ENCODE data around the gene UNCX.

The UNCX gene

DNA sequence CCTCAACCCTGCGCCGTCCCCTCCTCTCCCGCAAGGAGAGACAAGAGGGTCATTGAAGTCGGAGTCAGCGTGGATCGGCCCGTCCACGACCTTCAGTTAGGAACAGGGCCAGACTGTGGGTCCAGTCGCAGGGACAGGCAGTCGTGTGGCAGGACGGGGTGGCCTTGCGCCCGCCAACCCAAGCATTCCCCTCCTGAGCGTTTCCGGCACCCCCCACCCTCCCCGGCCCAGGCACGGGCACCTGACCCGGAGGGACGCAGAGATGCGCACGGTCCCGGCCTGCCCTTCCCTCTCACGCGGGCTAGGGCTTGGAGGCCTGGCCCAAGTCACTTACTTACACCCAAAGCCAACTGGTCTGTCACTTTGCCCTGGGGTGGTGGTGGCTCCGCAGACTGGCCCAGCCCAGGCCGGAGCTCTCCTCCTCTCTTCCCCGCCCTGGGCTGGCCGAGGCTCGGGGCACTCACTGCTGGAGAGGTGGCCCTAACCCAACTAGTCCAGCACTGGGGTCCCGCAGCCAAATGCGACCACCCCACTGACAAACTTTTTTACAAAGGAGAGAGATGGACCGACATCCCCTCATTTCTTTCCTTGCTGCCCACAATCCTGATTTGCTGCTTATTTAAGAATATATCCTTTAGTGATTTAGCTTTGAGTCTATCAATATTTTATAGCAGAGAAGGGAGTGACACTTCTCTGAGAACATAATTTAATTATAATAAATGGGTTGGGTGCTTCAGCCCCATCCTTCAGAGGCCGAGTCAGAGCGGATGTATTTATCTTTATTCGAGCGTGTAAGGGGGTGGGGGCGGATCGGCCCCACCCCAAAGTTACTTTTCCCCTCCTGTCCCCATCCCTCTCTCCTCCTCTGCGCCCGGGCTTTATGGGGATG, 1.2 kb upstream of the UNCX start:
- Mint-ChIP-seq H3K4me3 (no peak overlapping the region), H3K4me1 (ENCODE audit: low read depth) (peaks cover 13% of the 10 kb centered on the region), H3K9me3 (no peaks in the 10 kb centered on the region), H3K36me3 (ENCODE audit: low read depth) (no peaks in the 10 kb centered on the region), H3K27me3 (peaks cover 69% of the 10 kb centered on the region), H3K27ac (no peak overlapping the region)
- intact Hi-C loops (cut with micrococcal nuclease): no loop called here

DNA sequence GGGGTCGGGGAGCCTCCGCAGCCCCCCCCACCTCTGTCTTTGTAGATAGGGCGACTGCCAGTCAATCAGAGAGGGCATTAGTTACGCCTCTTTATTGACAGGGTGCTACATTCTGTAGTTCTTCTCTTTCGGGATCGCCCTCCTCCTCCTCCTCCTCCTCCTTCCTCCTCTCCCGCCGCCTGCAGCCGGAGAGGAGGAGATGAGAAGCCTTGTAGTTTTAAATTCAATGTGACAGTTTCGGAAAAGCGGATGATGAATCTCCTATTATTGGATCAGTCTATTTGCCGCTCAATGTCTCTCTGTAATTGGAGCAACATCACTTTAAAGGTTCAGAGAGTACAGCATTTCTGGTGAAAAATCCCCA, 587 bp upstream of the UNCX start:
- peaks cover 13% of the 10 kb centered on the region for H3K4me1 Mint-ChIP-seq (ENCODE audit: low read depth)
- H3K36me3 Mint-ChIP-seq (ENCODE audit: low read depth): no peaks in the 10 kb centered on the region
- intact Hi-C loops (cut with micrococcal nuclease): no loop called here
- H3K27ac Mint-ChIP-seq: no peak overlapping the region
- no peak overlapping the region for H3K4me3 Mint-ChIP-seq
- H3K9me3 Mint-ChIP-seq: no peaks in the 10 kb centered on the region
- H3K27me3 Mint-ChIP-seq: peaks cover 65% of the 10 kb centered on the region

DNA sequence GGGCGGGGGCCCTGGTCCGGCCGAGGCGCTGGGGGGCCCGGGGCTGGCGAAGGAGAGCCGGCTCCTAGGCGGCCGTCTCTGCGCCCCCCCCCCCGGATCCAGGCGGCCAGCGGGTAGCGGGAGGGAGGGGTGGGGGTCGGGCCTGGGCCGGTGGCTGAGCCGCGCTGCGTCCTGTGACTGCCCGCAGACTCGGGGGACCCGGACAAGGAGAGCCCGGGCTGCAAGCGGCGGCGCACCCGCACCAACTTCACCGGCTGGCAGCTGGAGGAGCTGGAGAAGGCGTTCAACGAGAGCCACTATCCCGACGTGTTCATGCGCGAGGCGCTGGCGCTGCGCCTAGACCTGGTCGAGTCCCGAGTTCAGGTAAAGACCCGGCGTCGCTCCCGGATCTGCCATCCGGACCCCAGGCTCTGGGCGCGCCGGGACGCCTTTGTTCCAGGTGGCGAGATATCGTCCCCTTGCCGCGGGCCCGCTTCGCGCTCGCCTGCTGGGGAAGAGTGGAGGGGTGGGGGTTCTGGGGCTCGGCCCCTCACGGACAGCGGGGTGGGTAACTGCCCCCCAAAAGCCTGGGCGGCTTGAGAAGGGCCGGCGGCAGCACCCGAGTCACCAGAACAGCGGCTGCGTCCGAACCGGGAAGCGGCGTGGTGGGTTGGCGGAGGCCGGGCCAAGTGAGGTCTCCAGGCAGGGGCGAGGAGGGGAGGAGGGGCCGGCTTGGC, 819 bp downstream of the UNCX start:
- H3K4me1 Mint-ChIP-seq (ENCODE audit: low read depth): peaks cover 5% of the 10 kb centered on the region
- H3K27ac Mint-ChIP-seq: no peak overlapping the region
- H3K36me3 Mint-ChIP-seq (ENCODE audit: low read depth): no peaks in the 10 kb centered on the region
- H3K4me3 Mint-ChIP-seq: no peak overlapping the region
- intact Hi-C loops (cut with micrococcal nuclease): no loop called here
- H3K9me3 Mint-ChIP-seq: no peaks in the 10 kb centered on the region
- H3K27me3 Mint-ChIP-seq: peaks cover 61% of the 10 kb centered on the region

DNA sequence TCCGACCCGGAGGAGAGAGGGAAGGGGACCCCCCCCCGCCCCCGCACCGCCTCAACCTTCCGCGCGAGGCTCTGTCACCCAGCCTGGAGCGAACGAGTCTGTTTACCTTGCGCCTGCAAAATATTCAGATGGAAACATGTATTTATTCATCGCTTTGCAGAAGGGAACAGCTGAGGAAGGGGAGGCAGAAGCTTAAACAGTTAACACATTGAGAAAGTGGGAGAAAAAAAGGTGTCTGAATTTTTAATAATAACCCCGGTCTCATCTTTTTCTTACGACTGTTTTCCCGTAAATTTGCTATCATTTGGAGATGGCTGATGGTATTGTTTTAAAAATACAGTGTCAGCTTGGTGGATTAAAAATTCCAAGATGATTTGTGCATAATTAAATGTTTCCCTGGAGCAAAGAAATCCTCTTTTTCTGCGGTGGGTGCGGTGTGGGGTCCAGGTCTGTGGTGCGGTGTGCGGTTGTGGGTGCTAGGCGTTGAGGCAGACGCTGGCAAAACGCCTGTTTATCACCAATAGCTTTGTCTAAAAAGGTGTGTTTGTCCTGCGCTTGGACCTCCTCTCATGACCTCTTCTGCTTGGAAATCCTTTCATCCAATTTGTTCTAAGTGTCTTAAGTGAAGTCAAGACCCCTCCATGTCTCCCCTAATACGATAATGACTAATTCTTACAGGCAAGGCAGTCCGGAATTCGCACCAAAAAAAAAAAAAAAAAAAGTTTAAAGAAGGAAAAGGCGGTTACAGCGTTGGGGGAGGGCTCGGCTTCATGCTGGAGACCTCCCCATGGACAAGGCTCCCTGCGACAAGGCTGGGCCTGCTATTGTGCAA, 1.6 kb downstream of the UNCX start:
- H3K27ac Mint-ChIP-seq: no peak overlapping the region
- no peak overlapping the region for H3K4me3 Mint-ChIP-seq
- H3K9me3 Mint-ChIP-seq: no peaks in the 10 kb centered on the region
- H3K27me3 Mint-ChIP-seq: peaks cover 66% of the 10 kb centered on the region
- peaks cover 5% of the 10 kb centered on the region for H3K4me1 Mint-ChIP-seq (ENCODE audit: low read depth)
- intact Hi-C loops (cut with micrococcal nuclease): no loop called here
- H3K36me3 Mint-ChIP-seq (ENCODE audit: low read depth): no peaks in the 10 kb centered on the region

DNA sequence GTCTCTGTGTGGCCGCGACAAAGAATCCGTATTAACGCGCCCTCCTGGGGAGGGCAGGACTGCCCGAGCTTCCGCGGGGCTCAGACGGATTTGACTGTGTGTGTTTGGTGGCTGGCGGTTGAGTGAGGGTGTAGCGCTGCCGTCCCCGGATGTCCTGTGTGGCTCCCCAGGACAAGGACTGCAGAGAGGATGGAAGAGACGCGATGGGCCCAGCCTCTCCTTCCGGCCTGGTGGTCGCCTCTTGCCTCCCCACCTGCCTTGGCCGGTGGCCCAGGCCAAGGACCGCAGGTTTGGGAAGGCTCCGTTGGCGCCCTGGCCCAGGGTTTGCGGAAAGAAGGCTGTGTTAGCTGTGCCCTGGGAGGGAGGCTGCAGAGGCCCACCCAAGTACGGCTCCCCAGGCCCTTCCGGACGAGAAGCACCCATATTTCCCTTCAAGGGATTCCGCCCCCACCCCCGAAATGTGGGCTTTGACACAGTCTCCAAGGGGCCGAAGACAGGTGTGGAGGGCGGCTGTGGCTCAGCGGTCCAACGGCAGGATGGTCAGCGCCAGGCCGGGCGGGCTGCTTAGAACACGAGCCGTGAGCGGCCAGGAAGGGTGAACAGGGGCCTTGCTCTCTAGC, 2.3 kb downstream of the UNCX start:
- H3K4me3 Mint-ChIP-seq: no peak overlapping the region
- intact Hi-C loops (cut with micrococcal nuclease): no loop called here
- peaks cover 73% of the 10 kb centered on the region for H3K27me3 Mint-ChIP-seq

DNA sequence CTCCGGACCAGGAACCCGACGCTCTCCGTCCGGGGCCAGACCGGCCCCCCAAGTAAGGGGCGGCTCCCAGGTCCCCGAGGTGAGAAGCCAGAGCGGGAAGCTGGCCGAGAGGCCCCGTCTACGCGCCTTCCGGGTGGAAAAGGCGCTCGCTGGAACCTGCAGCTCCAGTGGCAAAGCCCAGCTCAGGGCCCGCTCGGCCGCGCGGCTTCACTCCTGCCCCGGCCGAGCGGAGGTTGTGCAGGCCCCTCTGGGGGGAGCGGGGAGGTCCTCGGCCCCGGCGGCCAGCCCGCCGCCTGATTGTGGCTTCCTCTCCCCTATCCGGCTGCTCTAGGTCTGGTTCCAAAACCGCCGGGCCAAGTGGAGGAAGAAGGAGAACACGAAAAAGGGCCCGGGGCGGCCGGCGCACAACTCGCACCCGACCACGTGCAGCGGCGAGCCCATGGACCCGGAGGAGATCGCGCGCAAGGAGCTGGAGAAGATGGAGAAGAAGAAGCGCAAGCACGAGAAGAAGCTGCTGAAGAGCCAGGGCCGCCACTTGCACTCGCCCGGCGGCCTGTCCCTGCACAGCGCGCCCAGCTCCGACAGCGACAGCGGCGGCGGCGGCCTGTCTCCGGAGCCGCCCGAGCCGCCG, 2.9 kb downstream of the UNCX start:
- H3K36me3 Mint-ChIP-seq (ENCODE audit: low read depth): no peaks in the 10 kb centered on the region
- peaks cover 5% of the 10 kb centered on the region for H3K4me1 Mint-ChIP-seq (ENCODE audit: low read depth)
- intact Hi-C loops (cut with micrococcal nuclease): no loop called here
- peaks cover 75% of the 10 kb centered on the region for H3K27me3 Mint-ChIP-seq
- H3K4me3 Mint-ChIP-seq: no peak overlapping the region
- no peak overlapping the region for H3K27ac Mint-ChIP-seq
- H3K9me3 Mint-ChIP-seq: no peaks in the 10 kb centered on the region

More for the DNA sequence above, 2.3 kb downstream of the UNCX start:
- Mint-ChIP-seq H3K4me1 (ENCODE audit: low read depth) (peaks cover 5% of the 10 kb centered on the region), H3K36me3 (ENCODE audit: low read depth) (no peaks in the 10 kb centered on the region), H3K9me3 (no peaks in the 10 kb centered on the region), H3K27ac (no peak overlapping the region)

DNA sequence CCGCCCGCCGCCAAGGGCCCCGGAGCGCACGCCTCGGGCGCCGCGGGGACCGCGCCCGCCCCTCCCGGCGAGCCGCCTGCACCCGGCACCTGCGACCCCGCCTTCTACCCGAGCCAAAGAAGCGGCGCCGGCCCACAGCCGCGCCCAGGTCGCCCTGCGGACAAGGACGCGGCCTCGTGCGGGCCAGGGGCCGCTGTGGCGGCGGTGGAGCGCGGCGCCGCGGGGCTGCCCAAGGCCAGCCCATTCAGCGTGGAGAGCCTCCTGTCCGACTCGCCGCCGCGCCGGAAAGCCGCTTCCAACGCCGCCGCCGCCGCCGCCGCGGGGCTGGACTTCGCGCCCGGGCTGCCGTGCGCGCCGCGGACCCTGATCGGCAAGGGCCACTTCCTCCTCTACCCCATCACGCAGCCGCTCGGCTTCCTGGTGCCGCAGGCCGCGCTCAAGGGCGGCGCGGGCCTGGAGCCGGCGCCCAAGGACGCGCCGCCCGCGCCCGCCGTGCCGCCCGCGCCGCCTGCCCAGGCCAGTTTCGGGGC, 3.5 kb downstream of the UNCX start:
- Mint-ChIP-seq H3K27ac (no peak overlapping the region), H3K4me3 (no peak overlapping the region), H3K27me3 (peaks cover 74% of the 10 kb centered on the region), H3K9me3 (no peaks in the 10 kb centered on the region), H3K36me3 (ENCODE audit: low read depth) (no peaks in the 10 kb centered on the region), H3K4me1 (ENCODE audit: low read depth) (peaks cover 5% of the 10 kb centered on the region)
- intact Hi-C loops (cut with micrococcal nuclease): no loop called here

DNA sequence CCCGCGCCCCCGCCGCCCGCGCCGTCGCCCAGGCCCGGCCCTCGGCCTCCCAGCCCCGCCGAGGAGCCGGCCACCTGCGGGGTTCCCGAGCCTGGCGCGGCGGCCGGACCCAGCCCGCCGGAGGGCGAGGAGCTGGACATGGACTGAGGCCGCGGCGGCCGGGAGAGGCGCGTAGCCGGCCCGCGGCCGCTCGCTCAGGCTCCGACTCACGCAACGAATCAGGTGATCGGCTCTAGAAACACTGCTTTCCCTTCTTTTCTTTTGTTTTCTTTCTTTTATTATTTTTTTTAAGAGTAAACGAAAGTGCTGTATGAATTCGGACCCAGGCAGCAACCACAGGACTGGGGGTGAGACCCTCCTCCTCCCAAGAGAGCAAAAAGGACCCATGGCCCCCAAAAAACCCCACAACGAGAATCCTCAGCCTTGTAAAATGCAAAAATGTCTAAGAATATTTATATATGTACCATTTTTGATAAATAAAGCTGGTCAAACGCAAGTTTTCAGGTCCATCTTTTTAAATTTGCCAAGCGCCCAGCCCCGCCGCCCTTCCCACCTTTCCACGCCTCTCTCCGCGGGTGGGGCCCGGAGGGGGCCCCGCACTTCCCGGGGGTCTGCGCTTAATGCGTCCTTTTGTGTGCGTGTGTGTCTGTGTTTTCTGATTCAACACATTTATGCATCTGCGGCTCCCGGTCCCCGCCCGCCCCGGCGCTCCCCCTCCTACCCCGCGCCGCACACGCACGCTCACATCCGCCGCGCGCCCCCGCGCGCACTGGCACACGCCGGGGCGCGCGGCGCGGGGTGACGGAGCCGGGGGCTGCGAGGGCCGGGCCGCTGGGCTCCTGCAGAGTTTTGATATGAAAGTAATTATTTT, 4.4 kb downstream of the UNCX start:
- Mint-ChIP-seq H3K27ac (no peak overlapping the region), H3K27me3 (peaks cover 71% of the 10 kb centered on the region), H3K9me3 (no peaks in the 10 kb centered on the region), H3K4me1 (ENCODE audit: low read depth) (peaks cover 5% of the 10 kb centered on the region), H3K4me3 (no peak overlapping the region), H3K36me3 (ENCODE audit: low read depth) (no peaks in the 10 kb centered on the region)
- intact Hi-C loops (cut with micrococcal nuclease): no loop called here

DNA sequence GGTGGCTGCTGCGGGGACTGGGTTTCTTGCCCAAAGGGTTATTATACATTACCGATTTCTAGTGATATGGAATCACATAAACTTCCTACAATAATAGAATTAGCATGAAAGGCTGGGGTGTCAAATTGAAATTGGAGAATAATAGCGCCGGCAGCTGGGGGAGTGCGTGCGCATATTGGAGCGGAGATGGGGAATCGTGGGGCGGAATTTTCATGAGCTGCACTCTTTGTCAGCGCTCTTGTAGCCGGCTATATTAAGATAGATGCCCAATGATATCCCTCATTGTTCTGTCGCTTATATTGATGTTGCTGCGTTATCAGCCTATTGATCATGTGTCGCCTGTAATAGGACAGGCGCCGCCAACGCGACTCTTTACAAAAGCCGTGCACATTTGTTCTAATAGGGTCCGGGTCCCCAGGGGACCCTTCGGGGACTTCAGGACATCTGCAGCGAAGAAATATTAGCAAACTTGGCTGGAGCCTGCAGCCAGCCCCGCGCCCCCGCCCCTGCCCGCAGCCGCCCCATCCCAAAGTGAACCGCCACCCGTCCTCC, 5.1 kb downstream of the UNCX start:
- H3K4me1 Mint-ChIP-seq (ENCODE audit: low read depth): peaks cover 5% of the 10 kb centered on the region
- no peak overlapping the region for H3K4me3 Mint-ChIP-seq
- H3K36me3 Mint-ChIP-seq (ENCODE audit: low read depth): no peaks in the 10 kb centered on the region
- peaks cover 74% of the 10 kb centered on the region for H3K27me3 Mint-ChIP-seq
- intact Hi-C loops (cut with micrococcal nuclease): no loop called here
- H3K27ac Mint-ChIP-seq: no peak overlapping the region
- H3K9me3 Mint-ChIP-seq: no peaks in the 10 kb centered on the region

DNA sequence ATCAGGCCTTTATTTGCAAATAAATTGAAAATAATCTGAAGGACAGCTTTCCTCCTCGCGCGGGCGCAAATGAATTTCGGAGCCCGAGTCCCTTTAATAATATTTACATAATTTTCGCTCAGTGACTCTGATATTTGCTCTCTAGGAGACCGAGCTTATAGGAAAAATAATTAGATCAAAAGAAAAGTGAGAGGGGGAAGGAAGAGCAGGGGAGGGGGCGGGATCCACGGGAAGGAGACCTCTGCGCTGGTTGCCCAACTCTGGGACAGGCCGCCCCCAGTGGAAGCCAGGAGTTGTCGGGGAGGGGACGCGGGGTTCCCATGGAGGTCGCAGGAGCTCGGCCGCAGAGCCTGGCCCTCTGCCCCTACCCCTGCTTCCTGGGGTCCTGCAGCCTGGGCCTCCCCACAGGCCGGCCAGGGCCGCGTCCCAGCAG, 5.8 kb downstream of the UNCX start:
- H3K4me1 Mint-ChIP-seq (ENCODE audit: low read depth): peaks cover 5% of the 10 kb centered on the region
- H3K36me3 Mint-ChIP-seq (ENCODE audit: low read depth): no peaks in the 10 kb centered on the region
- H3K9me3 Mint-ChIP-seq: no peaks in the 10 kb centered on the region
- H3K27ac Mint-ChIP-seq: no peak overlapping the region
- H3K4me3 Mint-ChIP-seq: no peak overlapping the region
- intact Hi-C loops (cut with micrococcal nuclease): no loop called here
- H3K27me3 Mint-ChIP-seq: peaks cover 78% of the 10 kb centered on the region

DNA sequence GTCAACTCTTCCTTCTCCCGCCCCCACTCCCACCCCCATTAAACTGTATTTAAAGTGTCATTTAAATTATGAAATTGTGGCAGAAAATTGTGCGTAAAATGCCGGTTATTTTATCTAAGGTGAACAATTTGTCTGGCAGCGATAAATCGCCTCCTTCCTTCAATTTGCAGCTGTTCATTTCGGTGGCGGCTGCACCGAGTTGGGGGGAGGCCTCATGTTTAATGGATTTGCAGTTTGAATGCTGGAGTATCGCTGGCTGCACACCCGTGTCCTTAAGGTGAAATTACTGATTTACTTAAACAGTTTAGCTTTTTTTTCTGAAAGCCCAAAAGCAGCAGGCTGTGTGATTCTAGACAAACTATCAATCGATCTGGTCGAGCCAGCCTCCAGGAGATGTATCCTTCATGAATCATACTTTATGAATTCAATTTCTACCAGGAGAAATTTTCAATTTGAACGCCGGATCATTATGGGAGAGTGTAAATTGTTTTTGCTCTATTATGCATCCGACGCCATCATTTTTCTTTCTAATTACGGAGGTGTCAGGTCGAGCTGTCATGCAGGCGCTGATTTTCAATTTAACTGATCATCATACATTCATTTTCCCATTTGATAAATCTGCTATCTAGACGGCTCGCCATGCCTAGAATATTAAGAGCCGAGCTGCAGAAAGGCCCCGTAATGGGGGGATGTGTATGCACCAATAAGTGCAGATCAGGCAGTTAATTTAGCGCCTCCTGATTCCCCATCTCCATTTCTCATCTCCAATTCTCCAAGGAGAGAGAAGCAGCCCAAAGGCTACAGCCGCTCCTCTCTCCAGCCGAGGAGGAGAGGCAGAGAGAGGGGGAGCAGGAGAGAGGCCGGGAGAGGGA, 6.5 kb downstream of the UNCX start:
- no peaks in the 10 kb centered on the region for H3K36me3 Mint-ChIP-seq (ENCODE audit: low read depth)
- intact Hi-C loops (cut with micrococcal nuclease): no loop called here
- H3K27me3 Mint-ChIP-seq: peaks cover 78% of the 10 kb centered on the region
- H3K4me1 Mint-ChIP-seq (ENCODE audit: low read depth): peaks cover 5% of the 10 kb centered on the region
- H3K27ac Mint-ChIP-seq: no peak overlapping the region
- H3K9me3 Mint-ChIP-seq: no peaks in the 10 kb centered on the region
- no peak overlapping the region for H3K4me3 Mint-ChIP-seq

Data from dendritic cell treated with granulocyte-macrophage colony-stimulating factor and Interleukin-4, amounts not matched to agents 40 ng/mL and 50 ng/mL, for 4 days (primary cell).